Transverse colon (tissue), 4 donors: ENCODE data around the gene PRSS23. TPM values are rescaled to one million over a fixed set of nuclear protein-coding genes. Genes with fewer than 3 reads are reported as not detected.

Experiments
- DNase-seq: peaks from one replicate; pipeline ENCODE4 v3.0.0-alpha.2; 2019
- H3K27ac ChIP-seq, 4 donors: fragments of 200-600 bp; sonication (generic); 2 replicates each; pipeline ENCODE4 v1.5.1; 2016 to 2018; ENCODE audit warnings: inconsistent platforms in 4 of 4
- H3K27me3 ChIP-seq: fragments of 200-600 bp; sonication (generic); 2 replicates; pipeline ENCODE4 v1.5.1; 2017; ENCODE audit warnings: inconsistent platforms
- H3K36me3 ChIP-seq, 4 donors: fragments of 200-600 bp; sonication (generic); 2 replicates each; pipeline ENCODE4 v1.5.1; 2017 to 2019; ENCODE audit warnings: inconsistent platforms in 4 of 4
- H3K4me1 ChIP-seq, 4 donors: fragments of 200-600 bp; sonication (generic); 2 replicates each; pipeline ENCODE4 v1.5.1; 2017 to 2020; ENCODE audit warnings: inconsistent platforms in 4 of 4
- H3K4me3 ChIP-seq, 4 donors: fragments of 200-600 bp; sonication (generic); 1 replicate in 1 of 4; 2 replicates in 3 of 4; pipeline versions ENCODE4 v1.5.1 to v1.6.1; 2017 to 2019; ENCODE audit warnings: inconsistent platforms in 4 of 4
- H3K9me3 ChIP-seq, 2 donors: fragments of 200-600 bp; sonication (generic); 2 replicates each; pipeline ENCODE4 v1.5.1; 2017 to 2019; ENCODE audit warnings: inconsistent platforms in 2 of 2
- EP300 ChIP-seq: sonication (generic); formaldehyde crosslinking; IDR thresholded peaks from one replicate; pipeline ENCODE4 v1.6.1; 2017; ENCODE audit warnings: antibody characterized with exemption, low read depth
- POLR2A ChIP-seq: fragments of 450-650 bp; IDR thresholded peaks from one replicate; pipeline ENCODE4 v1.6.1; 2016; ENCODE audit warnings: antibody characterized with exemption, mild to moderate bottlenecking, moderate library complexity
- POLR2AphosphoS5 ChIP-seq, 3 donors: sonication (generic); formaldehyde crosslinking; IDR thresholded peaks; one replicate each; pipeline ENCODE4 v1.6.1; 2016; ENCODE audit warnings: antibody characterized with exemption in 3 of 3
- WGBS, 2 donors: methylation state at CpG; one replicate each; pipeline ENCODE4 v1.1.5; 2018; ENCODE audit warnings: low coverage in 1 of 2; 5-methylcytosine and 5-hydroxymethylcytosine counted together
- in situ Hi-C, 4 donors: fragments of 200-750 bp; cut with MboI; loops; one replicate each; pipeline versions ENCODE4 v1.15.0 to v1.15.1; 2017; ENCODE audit warnings: low sequenced_read_pairs in 3 of 4, low pct_ligation_motif_present in 1 of 4, low pct_unique_long_range_greater_than_20kb in 1 of 4
- intact Hi-C: fragments of 100-400 bp; cut with DNase I; formaldehyde crosslinking; loops from one replicate; pipeline ENCODE4 v1.15.1; 2023; ENCODE audit warnings: low total_unique reads
- total RNA-seq, 4 donors: library from RNA; depleted of rRNA; stranded (reverse); fragments of >200 nt; gene quantifications; one replicate each; pipeline ENCODE4 v1.1.0, GENCODE V29; 2016
- TF ChIP-seq, protein P1 (sequence below), 5 experiments: fragments of 200-600 bp in 3 of 5; fragments of 450-650 bp in 2 of 5; sonication (generic) in 3 of 5; IDR thresholded peaks; 1 replicate in 2 of 5; 2 replicates in 3 of 5; pipeline ENCODE4 v1.5.1; 2016 to 2017; ENCODE audit warnings: antibody characterized with exemption in 5 of 5, inconsistent platforms in 3 of 5, mild to moderate bottlenecking in 2 of 5, moderate library complexity in 1 of 5

PRSS23 gene
- total RNA-seq, 4 donors from 2014 or later, result 48.8 to 220 (median 49.7) TPM

GRCh38 chr11:86798988-86799387, 1.4 kb upstream of the PRSS23 start:
- intact Hi-C loops (loop anchor here (10.0 kb wide), 1 partner anchor 54 kb away; no protein-coding TSS in a partner anchor), in situ Hi-C loops (no loop called here)
- H3K9me3 ChIP-seq, result no peaks in the 10 kb centered on the region
- H3K4me3 ChIP-seq, result no peak overlapping the region
- H3K36me3 ChIP-seq, result no peaks in the 10 kb centered on the region
- TF ChIP-seq EP300 (no peak), POLR2A (no peak), POLR2AphosphoS5 (IDR thresholded peaks at IDR 0.05) (no peak)
- TF ChIP-seq, protein P1, sequence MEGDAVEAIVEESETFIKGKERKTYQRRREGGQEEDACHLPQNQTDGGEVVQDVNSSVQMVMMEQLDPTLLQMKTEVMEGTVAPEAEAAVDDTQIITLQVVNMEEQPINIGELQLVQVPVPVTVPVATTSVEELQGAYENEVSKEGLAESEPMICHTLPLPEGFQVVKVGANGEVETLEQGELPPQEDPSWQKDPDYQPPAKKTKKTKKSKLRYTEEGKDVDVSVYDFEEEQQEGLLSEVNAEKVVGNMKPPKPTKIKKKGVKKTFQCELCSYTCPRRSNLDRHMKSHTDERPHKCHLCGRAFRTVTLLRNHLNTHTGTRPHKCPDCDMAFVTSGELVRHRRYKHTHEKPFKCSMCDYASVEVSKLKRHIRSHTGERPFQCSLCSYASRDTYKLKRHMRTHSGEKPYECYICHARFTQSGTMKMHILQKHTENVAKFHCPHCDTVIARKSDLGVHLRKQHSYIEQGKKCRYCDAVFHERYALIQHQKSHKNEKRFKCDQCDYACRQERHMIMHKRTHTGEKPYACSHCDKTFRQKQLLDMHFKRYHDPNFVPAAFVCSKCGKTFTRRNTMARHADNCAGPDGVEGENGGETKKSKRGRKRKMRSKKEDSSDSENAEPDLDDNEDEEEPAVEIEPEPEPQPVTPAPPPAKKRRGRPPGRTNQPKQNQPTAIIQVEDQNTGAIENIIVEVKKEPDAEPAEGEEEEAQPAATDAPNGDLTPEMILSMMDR (IDR thresholded peaks at IDR 0.05), result no peak
- H3K27me3 ChIP-seq, result no peaks in the 10 kb centered on the region
- peaks cover 4 to 37% (median 7%) of the 10 kb centered on the region in 4 donors for H3K4me1 ChIP-seq
- no peak for DNase-seq
- H3K27ac ChIP-seq, result peak overlapping the region; percentile 79 to 90 (median 86)
- 26 to 72% methylated on average over 4 to 5 of the region's 5 CpGs for WGBS, 2 donors

DNA sequence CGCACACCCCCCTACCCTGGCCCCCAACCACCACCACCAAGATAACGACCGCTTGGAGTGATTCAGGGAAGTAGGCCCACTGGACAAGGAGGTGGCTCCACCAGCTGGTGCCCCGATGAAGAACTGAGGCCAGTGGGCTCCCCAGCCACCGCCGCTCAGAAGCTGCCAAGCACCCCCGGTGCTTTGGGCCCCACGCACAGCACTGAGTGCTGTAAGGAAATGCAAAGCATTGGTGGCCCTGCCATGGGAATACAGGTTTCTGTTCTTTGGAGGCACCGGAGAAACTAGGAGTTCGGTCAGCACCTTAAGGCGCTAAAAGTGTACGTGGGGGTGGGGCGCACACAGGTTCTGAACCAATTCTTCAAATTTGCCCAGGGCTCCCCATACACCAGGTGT, 664 bp upstream of the PRSS23 start:
- Histone ChIP-seq H3K36me3 (no peaks in the 10 kb centered on the region), H3K27ac (peak overlapping the region; percentile 79 to 90 (median 86)), H3K4me3 (peak overlapping the region; percentile 54 to 79 (median 70)), H3K27me3 (no peaks in the 10 kb centered on the region), H3K4me1 (peaks cover 4 to 39% (median 7%) of the 10 kb centered on the region in 4 donors), H3K9me3 (no peaks in the 10 kb centered on the region)
- in situ Hi-C loops, result loop anchor here in 1 of 4 donors (25.0 kb wide), 1 partner anchor 187 kb away; no protein-coding TSS in a partner anchor
- DNase-seq, result no peak
- 47% methylated on average over 13 of the region's 13 CpGs; no CpG with 5 or more reads in 1 of the 2 donors for WGBS, 2 donors
- TF ChIP-seq EP300, result no peak
- no peak for TF ChIP-seq POLR2AphosphoS5 (IDR thresholded peaks at IDR 0.05)
- TF ChIP-seq, protein P1 (IDR thresholded peaks at IDR 0.05), result no peak
- TF ChIP-seq POLR2A, result no peak
- intact Hi-C loops, result loop anchor here (5.0 to 10.0 kb wide), 3 partner anchors 55 to 175 kb away; no protein-coding TSS in a partner anchor

DNA sequence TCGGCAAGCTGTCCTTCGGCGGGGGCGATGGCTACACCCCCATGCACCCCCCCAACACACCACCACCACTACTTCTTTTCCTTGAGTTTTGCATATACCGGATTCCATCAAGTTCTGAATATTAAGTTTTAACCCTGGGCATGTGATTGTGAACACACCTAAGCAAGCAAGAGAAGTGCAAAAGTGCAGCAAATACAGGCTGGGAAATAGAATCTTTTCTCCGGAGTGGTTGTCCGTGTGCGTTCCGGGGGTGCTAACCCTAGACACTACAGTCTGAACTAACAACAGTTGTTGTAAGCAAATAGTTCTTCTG, 574 bp downstream of the PRSS23 start:
- Histone ChIP-seq H3K4me3 (peak overlapping the region; percentile 63 to 79 (median 76)), H3K27ac (peak overlapping the region; percentile 79 to 90 (median 86)), H3K4me1 (peaks cover 4 to 40% (median 11%) of the 10 kb centered on the region in 4 donors), H3K36me3 (no peaks in the 10 kb centered on the region), H3K9me3 (no peaks in the 10 kb centered on the region), H3K27me3 (no peaks in the 10 kb centered on the region)
- in situ Hi-C loops, result loop anchor here in 1 of 4 donors (25.0 kb wide), 1 partner anchor 189 kb away; no protein-coding TSS in a partner anchor
- TF ChIP-seq POLR2AphosphoS5 (IDR thresholded peaks at IDR 0.05) (no peak), POLR2A (no peak), EP300 (no peak)
- TF ChIP-seq, protein P1 (IDR thresholded peaks at IDR 0.05), result no peak
- DNase-seq, result no peak
- intact Hi-C loops, result loop anchor here (5.0 to 10.0 kb wide), 2 partner anchors 134 to 176 kb away; no protein-coding TSS in a partner anchor
- 5 to 7% methylated on average over 6 to 9 of the region's 9 CpGs for WGBS, 2 donors

GRCh38 chr11:86801364-86801763, 1.0 kb downstream of the PRSS23 start:
- Histone ChIP-seq H3K27me3 (no peaks in the 10 kb centered on the region), H3K27ac (peak overlapping the region; percentile 79 to 90 (median 86)), H3K36me3 (no peaks in the 10 kb centered on the region), H3K4me1 (peaks cover 4 to 43% (median 12%) of the 10 kb centered on the region in 4 donors), H3K9me3 (no peaks in the 10 kb centered on the region), H3K4me3 (peak overlapping the region; percentile 63 to 79 (median 76))
- intact Hi-C loops (loop anchor here (5.0 to 10.0 kb wide), 2 partner anchors 134 to 177 kb away; no protein-coding TSS in a partner anchor), in situ Hi-C loops (loop anchor here in 1 of 4 donors (25.0 kb wide), 1 partner anchor 189 kb away; no protein-coding TSS in a partner anchor)
- no peak for DNase-seq
- TF ChIP-seq, protein P1 (IDR thresholded peaks at IDR 0.05), result no peak
- TF ChIP-seq EP300 (no peak), POLR2AphosphoS5 (IDR thresholded peaks at IDR 0.05) (no peak), POLR2A (no peak)
- WGBS, 2 donors, result 40% methylated on average over 2 of the region's 2 CpGs; no CpG with 5 or more reads in 1 of the 2 donors
